SK-N-SH (cell line): ENCODE data around the gene RASA3.

Source experiments
- CTCF ChIP-seq: fragments of 200-600 bp; sonication (generic); IDR thresholded peaks from 2 replicates; pipeline ENCODE4 v1.6.1; 2017; ENCODE audit warnings: antibody characterized with exemption, mild to moderate bottlenecking, moderate library complexity
- EP300 ChIP-seq, 2 experiments: IDR thresholded peaks; 2 replicates each; pipeline versions ENCODE4 v1.4.0 to v1.6.1; 2012; ENCODE audit warnings: borderline replicate concordance in 1 of 2, low read depth in 1 of 2, low read length in 1 of 2
- FOXJ3 ChIP-seq: sonication (generic); formaldehyde crosslinking; IDR thresholded peaks from 2 replicates; pipeline ENCODE4 v1.5.1; 2020; ENCODE audit warnings: mild to moderate bottlenecking, missing genetic modification reagents
- FOXM1 ChIP-seq: IDR thresholded peaks from 2 replicates; pipeline ENCODE4 v1.4.0; 2012; ENCODE audit warnings: low read depth, mild to moderate bottlenecking
- JUND ChIP-seq: IDR thresholded peaks from 2 replicates; pipeline ENCODE4 v1.4.0; 2012
- MAX ChIP-seq: IDR thresholded peaks from 2 replicates; pipeline ENCODE4 v1.4.0; 2012; ENCODE audit warnings: low read depth
- MEF2A ChIP-seq: IDR thresholded peaks from 2 replicates; pipeline ENCODE4 v1.4.0; 2012; ENCODE audit warnings: low read depth, borderline replicate concordance
- MXI1 ChIP-seq: IDR thresholded peaks from 2 replicates; pipeline ENCODE4 v1.6.1; 2012; ENCODE audit warnings: mild to moderate bottlenecking, low read depth, low read length, improper control_type of control experiment
- POLR2AphosphoS5 ChIP-seq: IDR thresholded peaks from 2 replicates; pipeline ENCODE4 v1.6.1; 2012; ENCODE audit warnings: low read depth, low read length
- RAD21 ChIP-seq: IDR thresholded peaks from 2 replicates; pipeline ENCODE4 v1.6.1; 2012; ENCODE audit warnings: mild to moderate bottlenecking, low read length
- SIN3A ChIP-seq: IDR thresholded peaks from 2 replicates; pipeline ENCODE4 v1.6.1; 2012; ENCODE audit warnings: low read depth, mild to moderate bottlenecking, low read length, moderate library complexity, borderline replicate concordance
- TAF1 ChIP-seq: IDR thresholded peaks from 2 replicates; pipeline ENCODE4 v1.6.1; 2012; ENCODE audit warnings: low read depth, mild to moderate bottlenecking, low read length, moderate library complexity, borderline replicate concordance
- TEAD4 ChIP-seq: IDR thresholded peaks from 2 replicates; pipeline ENCODE4 v1.4.0; 2012; ENCODE audit warnings: mild to moderate bottlenecking, borderline replicate concordance; ENCODE audit not compliant: insufficient read depth

GRCh38 chr13:114077933-114078325 is 54.5 kb downstream of the RASA3 start:
- TF ChIP-seq CTCF: no peak
- TF ChIP-seq POLR2AphosphoS5: no peak
- no peak for TF ChIP-seq FOXM1
- no peak; a peak in 1 of 4 replicates for TF ChIP-seq EP300 (IDR thresholded peaks at IDR 0.05; ENCODE audit: borderline replicate concordance in 1 of 2, low read depth in 1 of 2, low read length in 1 of 2)
- TF ChIP-seq RAD21: no peak
- TF ChIP-seq MAX: no peak
- TF ChIP-seq JUND: no peak
- TF ChIP-seq SIN3A: no peak
- TF ChIP-seq MXI1: peak; percentile 93
- no peak for TF ChIP-seq TEAD4
- TF ChIP-seq FOXJ3: 0 out of 2 replicates have a peak, but pooled peaks have one; percentile 51
- TF ChIP-seq TAF1: no peak
- TF ChIP-seq MEF2A: no peak
